Measurements from ENCODE around the gene ZXDC.

The ZXDC gene

GRCh38 chr3:126452213-126452612 is 23.5 kb downstream of the ZXDC start:
- DNase-seq = no peak
- no peak for TF ChIP-seq CTCF (IDR thresholded peaks at IDR 0.05)
- Histone ChIP-seq H3K9me3 (no peaks in the 10 kb centered on the region), H3K27ac (no peak overlapping the region), H3K36me3 (peaks cover 44 to 80% (median 65%) of the 10 kb centered on the region in 3 donors), H3K27me3 (no peaks in the 10 kb centered on the region), H3K4me1 (peaks cover 0 to 4% (median 0%) of the 10 kb centered on the region in 4 donors), H3K4me3 (no peak overlapping the region)
- intact Hi-C loops (cut with DNase I; ENCODE audit: low total_unique reads) = no loop called here

GRCh38 chr3:126451511-126451910 is 24.2 kb downstream of the ZXDC start:
- Histone ChIP-seq H3K4me1 (peaks cover 0 to 4% (median 0%) of the 10 kb centered on the region in 4 donors), H3K36me3 (peaks cover 40 to 73% (median 60%) of the 10 kb centered on the region in 3 donors), H3K27me3 (no peaks in the 10 kb centered on the region), H3K27ac (no peak overlapping the region), H3K9me3 (no peaks in the 10 kb centered on the region), H3K4me3 (no peak overlapping the region)
- TF ChIP-seq CTCF (IDR thresholded peaks at IDR 0.05) = no peak
- no peak for DNase-seq
- intact Hi-C loops (cut with DNase I; ENCODE audit: low total_unique reads) = no loop called here

- Histone ChIP-seq H3K4me1 (peaks cover 0 to 4% (median 0%) of the 10 kb centered on the region in 4 donors), H3K36me3 (peaks cover 40 to 65% (median 55%) of the 10 kb centered on the region in 3 donors), H3K9me3 (no peaks in the 10 kb centered on the region), H3K4me3 (no peak overlapping the region), H3K27me3 (no peaks in the 10 kb centered on the region), H3K27ac (no peak overlapping the region)
- intact Hi-C loops (cut with DNase I; ENCODE audit: low total_unique reads) = no loop called here
- no peak for TF ChIP-seq CTCF (IDR thresholded peaks at IDR 0.05)
- peak in 1 of 2 donors; percentile 35 for DNase-seq
These were observed 24.9 kb downstream of the ZXDC start for GRCh38 chr3:126450744-126451143.

GRCh38 chr3:126450219-126450618 is 25.5 kb downstream of the ZXDC start:
- no peaks in the 10 kb centered on the region for H3K9me3 ChIP-seq
- intact Hi-C loops (cut with DNase I; ENCODE audit: low total_unique reads) = no loop called here
- no peak for TF ChIP-seq CTCF (IDR thresholded peaks at IDR 0.05)
- H3K27me3 ChIP-seq = no peaks in the 10 kb centered on the region
- H3K36me3 ChIP-seq = peaks cover 40 to 63% (median 55%) of the 10 kb centered on the region in 3 donors
- DNase-seq = no peak
- H3K27ac ChIP-seq = no peak overlapping the region
- no peak overlapping the region for H3K4me3 ChIP-seq
- peaks cover 0 to 4% (median 0%) of the 10 kb centered on the region in 4 donors for H3K4me1 ChIP-seq

GRCh38 chr3:126449621-126450051 is 26.1 kb downstream of the ZXDC start:
- TF ChIP-seq CTCF (IDR thresholded peaks at IDR 0.05) = no peak
- Histone ChIP-seq H3K4me3 (no peak overlapping the region), H3K36me3 (peaks cover 40 to 61% (median 55%) of the 10 kb centered on the region in 3 donors), H3K9me3 (no peaks in the 10 kb centered on the region), H3K27ac (no peak overlapping the region), H3K27me3 (no peaks in the 10 kb centered on the region), H3K4me1 (peaks cover 0 to 4% (median 0%) of the 10 kb centered on the region in 4 donors)
- intact Hi-C loops (cut with DNase I; ENCODE audit: low total_unique reads) = no loop called here
- no peak for DNase-seq

GRCh38 chr3:126448893-126449180 is 26.9 kb downstream of the ZXDC start:
- intact Hi-C loops (cut with DNase I; ENCODE audit: low total_unique reads) = no loop called here
- TF ChIP-seq CTCF (IDR thresholded peaks at IDR 0.05) = no peak
- Histone ChIP-seq H3K27me3 (no peaks in the 10 kb centered on the region), H3K4me1 (peaks cover 0 to 4% (median 0%) of the 10 kb centered on the region in 4 donors), H3K4me3 (no peak overlapping the region), H3K9me3 (no peaks in the 10 kb centered on the region), H3K36me3 (peaks cover 40 to 56% (median 55%) of the 10 kb centered on the region in 3 donors), H3K27ac (no peak overlapping the region)
- DNase-seq = no peak
